Caco-2 (cell line): ENCODE results near the gene NAALADL2. TPM values are rescaled to one million over a fixed set of nuclear protein-coding genes. Genes with fewer than 3 reads are reported as not detected.

Experiments used
- BruUV-seq: library from RNA; stranded (reverse); fragments of 400-500 nt; replicated peaks from 2 replicates; lab custom pipeline; 2021; lab: Mats Ljungman, UMichigan
- CTCF ChIA-PET: fragments of 300-600 bp; sonication (Branson Sonifier 250); formaldehyde crosslinking; loops from one replicate; lab custom pipeline; 2022; ENCODE audit warnings: antibody characterized with exemption; lab: Charles Lee
- POLR2A ChIA-PET: fragments of 300-600 bp; sonication (Branson Sonifier 250); formaldehyde crosslinking; loops from one replicate; lab custom pipeline; 2022; ENCODE audit warnings: antibody characterized with exemption; lab: Charles Lee
- DNase-seq, 2 experiments: peaks; one replicate each; pipeline versions ENCODE4 v3.0.0 to v3.0.0-alpha.2; 2020 to 2022
- H3K27me3 ChIP-seq: replicated peaks from 2 replicates; pipeline ENCODE4 v1.6.0; 2011; ENCODE audit warnings: low read length; ENCODE audit not compliant: control insufficient read depth, insufficient read depth
- H3K36me3 ChIP-seq: 2 replicates; pipeline ENCODE4 v1.5.1; 2011; ENCODE audit warnings: low read length; ENCODE audit not compliant: control insufficient read depth, insufficient read depth
- H3K4me1 ChIP-seq: fragments of 250-450 bp; sonication (Bioruptor Pico); 2 replicates; pipeline ENCODE4 v1.5.1; 2020; ENCODE audit warnings: mild to moderate bottlenecking
- H3K4me3 ChIP-seq: 2 replicates; pipeline ENCODE4 v1.5.1; 2011; ENCODE audit warnings: low read depth, mild to moderate bottlenecking, control low read depth, low read length
- H3K9me3 ChIP-seq: fragments of 250-450 bp; sonication (Bioruptor Pico); 2 replicates; pipeline ENCODE4 v1.5.1; 2020; ENCODE audit warnings: mild to moderate bottlenecking, moderate library complexity
- H3K27ac Mint-ChIP-seq: one replicate; pipeline ENCODE4 v1.8.0; 2022; ENCODE audit warnings: mixed read lengths; ENCODE audit not compliant: unreplicated experiment
- H3K27me3 Mint-ChIP-seq: one replicate; pipeline ENCODE4 v1.8.0; 2022; ENCODE audit warnings: mixed read lengths; ENCODE audit not compliant: insufficient read depth, unreplicated experiment
- H3K36me3 Mint-ChIP-seq: one replicate; pipeline ENCODE4 v1.8.0; 2022; ENCODE audit warnings: mild to moderate bottlenecking, mixed read lengths; ENCODE audit not compliant: insufficient read depth, unreplicated experiment
- H3K4me1 Mint-ChIP-seq: one replicate; pipeline ENCODE4 v1.8.0; 2022; ENCODE audit warnings: low read depth, mixed read lengths; ENCODE audit not compliant: unreplicated experiment
- H3K4me3 Mint-ChIP-seq: one replicate; pipeline ENCODE4 v1.8.0; 2022; ENCODE audit warnings: mild to moderate bottlenecking, moderate library complexity, mixed read lengths; ENCODE audit not compliant: unreplicated experiment
- H3K9me3 Mint-ChIP-seq: one replicate; pipeline ENCODE4 v1.8.0; 2022; ENCODE audit warnings: mixed read lengths; ENCODE audit not compliant: unreplicated experiment
- intact Hi-C: fragments of 100-400 bp; cut with micrococcal nuclease; formaldehyde crosslinking; loops from one replicate; pipeline ENCODE4 v1.10.0; 2022; ENCODE audit not compliant: unreplicated experiment
- total RNA-seq: library from RNA; stranded (reverse); gene quantifications from 2 replicates; pipeline ENCODE4 v1.2.3, GENCODE V29; 2022
- TF ChIP-seq, protein P1 (sequence below), 2 experiments: fragments of 200-600 bp in 1 of 2; IDR thresholded peaks; 1 replicate in 1 of 2; 2 replicates in 1 of 2; pipeline versions ENCODE4 v1.5.1 to v1.8.0; 2011 to 2022; ENCODE audit warnings: antibody characterized with exemption in 1 of 2, control low read depth in 1 of 2, inconsistent platforms in 1 of 2, low read depth in 1 of 2, low read length in 1 of 2, mild to moderate bottlenecking in 1 of 2, moderate library complexity in 1 of 2; ENCODE audit not compliant: insufficient read depth in 1 of 2, severe bottlenecking in 1 of 2, unreplicated experiment in 1 of 2

The NAALADL2 gene
- total RNA-seq, 1 experiment from 2014 or later = 4.4 TPM

DNA sequence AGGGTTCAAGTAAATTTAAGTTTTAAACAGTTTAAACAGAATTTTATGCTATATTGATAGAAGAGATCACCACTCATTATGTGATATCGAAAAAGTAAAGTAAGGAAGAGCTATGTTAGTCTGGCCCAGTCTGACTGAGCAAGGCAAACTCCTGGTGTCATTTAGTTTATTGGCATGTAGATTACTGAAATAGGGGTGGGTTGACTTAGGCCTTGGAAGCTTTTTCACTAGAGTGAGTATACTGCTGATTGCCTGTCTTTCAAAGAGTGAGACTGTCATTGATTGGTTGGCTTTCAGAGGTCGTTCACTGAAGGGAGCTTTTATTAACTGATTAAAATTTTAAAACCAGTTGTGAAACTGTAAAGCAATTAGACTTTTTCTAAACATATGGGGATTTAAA, 294.5 kb downstream of the NAALADL2 start:
- Histone ChIP-seq H3K36me3 (no peaks in the 10 kb centered on the region), H3K4me3 (no peak overlapping the region), H3K27me3 (no peaks in the 10 kb centered on the region), H3K9me3 (no peaks in the 10 kb centered on the region), H3K4me1 (no peaks in the 10 kb centered on the region)
- ChIA-PET CTCF (no interaction called here), POLR2A (no interaction called here)
- intact Hi-C loops = no loop called here
- no peaks in the 10 kb centered on the region for H3K36me3 Mint-ChIP-seq
- DNase-seq = no peak
- TF ChIP-seq, protein P1, sequence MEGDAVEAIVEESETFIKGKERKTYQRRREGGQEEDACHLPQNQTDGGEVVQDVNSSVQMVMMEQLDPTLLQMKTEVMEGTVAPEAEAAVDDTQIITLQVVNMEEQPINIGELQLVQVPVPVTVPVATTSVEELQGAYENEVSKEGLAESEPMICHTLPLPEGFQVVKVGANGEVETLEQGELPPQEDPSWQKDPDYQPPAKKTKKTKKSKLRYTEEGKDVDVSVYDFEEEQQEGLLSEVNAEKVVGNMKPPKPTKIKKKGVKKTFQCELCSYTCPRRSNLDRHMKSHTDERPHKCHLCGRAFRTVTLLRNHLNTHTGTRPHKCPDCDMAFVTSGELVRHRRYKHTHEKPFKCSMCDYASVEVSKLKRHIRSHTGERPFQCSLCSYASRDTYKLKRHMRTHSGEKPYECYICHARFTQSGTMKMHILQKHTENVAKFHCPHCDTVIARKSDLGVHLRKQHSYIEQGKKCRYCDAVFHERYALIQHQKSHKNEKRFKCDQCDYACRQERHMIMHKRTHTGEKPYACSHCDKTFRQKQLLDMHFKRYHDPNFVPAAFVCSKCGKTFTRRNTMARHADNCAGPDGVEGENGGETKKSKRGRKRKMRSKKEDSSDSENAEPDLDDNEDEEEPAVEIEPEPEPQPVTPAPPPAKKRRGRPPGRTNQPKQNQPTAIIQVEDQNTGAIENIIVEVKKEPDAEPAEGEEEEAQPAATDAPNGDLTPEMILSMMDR (IDR thresholded peaks at IDR 0.05; ENCODE audit: insufficient read depth in 1 of 2, low read depth in 1 of 2, low read length in 1 of 2, severe bottlenecking in 1 of 2, unreplicated experiment in 1 of 2) = no peak
- no TSS peak for BruUV-seq
- no peak overlapping the region for H3K4me3 Mint-ChIP-seq
- H3K9me3 Mint-ChIP-seq = no peaks in the 10 kb centered on the region
- no peaks in the 10 kb centered on the region for H3K27me3 Mint-ChIP-seq
- no peaks in the 10 kb centered on the region for H3K4me1 Mint-ChIP-seq
- H3K27ac Mint-ChIP-seq = no peak overlapping the region

DNA sequence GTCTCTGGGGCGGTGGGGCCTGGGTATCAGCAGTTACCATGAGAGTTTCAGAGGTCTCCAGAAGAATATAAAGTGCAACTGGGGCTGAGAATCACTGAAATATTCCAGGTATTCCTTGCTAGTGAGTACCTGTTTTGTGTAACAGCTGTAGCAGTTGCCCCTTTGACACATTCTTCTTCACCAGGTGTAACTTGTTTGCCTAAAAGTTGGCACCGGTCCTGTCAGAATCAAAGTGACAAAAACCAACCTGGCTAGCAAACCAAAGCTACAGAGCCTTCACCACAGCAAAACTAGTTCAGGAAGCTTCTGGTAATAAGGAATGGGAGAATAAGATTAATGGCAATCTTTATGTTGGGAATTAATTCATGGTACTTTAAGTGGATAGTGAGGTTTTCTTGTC, 296.0 kb downstream of the NAALADL2 start:
- H3K36me3 ChIP-seq = no peaks in the 10 kb centered on the region
- H3K9me3 Mint-ChIP-seq = no peaks in the 10 kb centered on the region
- no peaks in the 10 kb centered on the region for H3K36me3 Mint-ChIP-seq
- H3K4me1 Mint-ChIP-seq = no peaks in the 10 kb centered on the region
- BruUV-seq = no TSS peak
- TF ChIP-seq, protein P1 (IDR thresholded peaks at IDR 0.05; ENCODE audit: insufficient read depth in 1 of 2, low read depth in 1 of 2, low read length in 1 of 2, severe bottlenecking in 1 of 2, unreplicated experiment in 1 of 2) = no peak
- H3K4me1 ChIP-seq = no peaks in the 10 kb centered on the region
- no peak for DNase-seq
- intact Hi-C loops = no loop called here
- no peaks in the 10 kb centered on the region for H3K9me3 ChIP-seq
- H3K4me3 ChIP-seq = no peak overlapping the region
- ChIA-PET CTCF (no interaction called here), POLR2A (no interaction called here)
- H3K27ac Mint-ChIP-seq = no peak overlapping the region
- H3K27me3 Mint-ChIP-seq = no peaks in the 10 kb centered on the region
- H3K4me3 Mint-ChIP-seq = no peak overlapping the region
- no peaks in the 10 kb centered on the region for H3K27me3 ChIP-seq

DNA sequence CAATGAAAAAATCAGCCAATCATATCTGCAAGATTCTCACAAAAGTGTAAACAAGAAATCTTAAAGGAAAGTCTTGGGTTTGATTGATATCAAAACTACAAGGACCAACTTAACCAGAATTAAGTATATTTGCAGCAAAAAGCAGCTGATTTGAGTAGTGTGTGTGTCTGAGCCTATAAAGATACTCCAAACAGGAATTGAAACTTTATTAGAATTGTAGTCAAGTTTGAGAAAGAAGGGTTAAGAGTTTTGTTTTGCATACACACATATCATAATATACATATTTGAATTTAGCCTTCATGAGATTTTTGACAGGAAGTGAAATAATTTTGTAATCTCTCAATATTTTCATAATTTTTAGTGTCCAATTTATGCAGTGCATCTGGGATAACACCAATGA, 300.1 kb downstream of the NAALADL2 start:
- no TSS peak for BruUV-seq
- H3K9me3 Mint-ChIP-seq = no peaks in the 10 kb centered on the region

More for the DNA sequence above, 300.1 kb downstream of the NAALADL2 start:
- intact Hi-C loops = no loop called here
- ChIA-PET CTCF (no interaction called here), POLR2A (no interaction called here)
- Histone ChIP-seq H3K4me1 (no peaks in the 10 kb centered on the region), H3K27me3 (no peaks in the 10 kb centered on the region), H3K36me3 (no peaks in the 10 kb centered on the region), H3K4me3 (no peak overlapping the region), H3K9me3 (no peaks in the 10 kb centered on the region)
- no peaks in the 10 kb centered on the region for H3K4me1 Mint-ChIP-seq
- DNase-seq = no peak
- no peak overlapping the region for H3K27ac Mint-ChIP-seq
- no peaks in the 10 kb centered on the region for H3K27me3 Mint-ChIP-seq
- TF ChIP-seq, protein P1 (IDR thresholded peaks at IDR 0.05; ENCODE audit: insufficient read depth in 1 of 2, low read depth in 1 of 2, low read length in 1 of 2, severe bottlenecking in 1 of 2, unreplicated experiment in 1 of 2) = no peak
- H3K36me3 Mint-ChIP-seq = no peaks in the 10 kb centered on the region
- H3K4me3 Mint-ChIP-seq = no peak overlapping the region
